ENCODE results near the gene LRP1B.
"Not testable (repeated sequence)": the region's sequence is repeated elsewhere in the genome, so short reads cannot be mapped to it uniquely, and the experiment has no call there.

LRP1B gene

DNA sequence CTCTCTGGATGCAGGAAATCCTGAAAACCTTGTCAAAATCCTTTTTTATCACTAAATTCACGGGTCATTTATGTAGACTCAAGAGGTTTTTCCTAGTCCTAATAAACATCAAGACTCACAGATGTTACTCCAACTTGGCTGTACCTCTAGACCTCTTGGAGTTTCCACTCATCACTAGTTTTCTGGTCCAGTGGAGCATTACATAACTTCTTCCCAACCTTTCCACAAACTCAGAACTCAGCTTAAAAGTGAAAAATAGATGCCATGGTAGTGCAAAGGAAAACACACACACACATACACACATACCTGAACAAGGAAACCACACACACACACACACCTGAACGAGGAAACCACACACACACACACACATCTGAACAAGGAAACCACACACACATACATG is 807.2 kb downstream of the LRP1B start:
- DNase-seq = no peak

DNA sequence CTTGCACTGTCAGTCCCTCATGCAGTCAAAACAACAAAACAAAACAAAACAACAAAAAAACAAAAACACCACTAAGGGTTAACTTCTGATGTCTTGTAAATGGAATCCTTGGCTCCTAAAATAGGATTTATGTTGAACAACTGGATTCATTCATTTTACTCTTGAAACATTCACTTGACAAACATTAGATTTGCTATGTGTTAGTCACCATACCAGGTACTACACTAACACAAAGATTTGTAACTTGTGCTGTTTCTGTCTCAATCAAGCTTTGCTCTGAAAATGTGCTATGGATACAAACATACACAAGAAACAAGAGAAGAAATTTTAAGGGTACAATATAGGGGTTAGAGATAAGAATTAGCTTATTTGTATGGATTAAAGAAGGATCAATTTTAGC is 812.8 kb downstream of the LRP1B start:
- DNase-seq = no peak

DNA sequence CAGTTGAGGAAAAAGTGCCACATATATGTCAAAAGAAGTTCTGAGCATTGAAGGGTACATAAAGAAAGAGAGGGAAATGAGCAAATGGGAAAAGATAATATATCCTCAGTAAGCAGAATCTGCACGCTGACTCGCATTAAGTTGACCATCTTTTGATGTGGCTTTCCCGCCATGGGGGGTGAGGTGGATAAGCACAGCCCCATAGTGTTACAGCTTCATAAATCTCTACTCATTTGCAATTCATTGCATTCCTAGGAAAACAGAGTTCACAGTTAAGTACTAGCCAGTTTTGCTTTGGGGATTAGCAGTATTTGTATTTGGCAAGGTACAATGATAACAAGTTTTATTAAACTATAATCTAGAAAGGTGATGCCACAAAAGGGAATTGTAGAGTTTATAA is 814.2 kb downstream of the LRP1B start:
- no peak for DNase-seq

DNA sequence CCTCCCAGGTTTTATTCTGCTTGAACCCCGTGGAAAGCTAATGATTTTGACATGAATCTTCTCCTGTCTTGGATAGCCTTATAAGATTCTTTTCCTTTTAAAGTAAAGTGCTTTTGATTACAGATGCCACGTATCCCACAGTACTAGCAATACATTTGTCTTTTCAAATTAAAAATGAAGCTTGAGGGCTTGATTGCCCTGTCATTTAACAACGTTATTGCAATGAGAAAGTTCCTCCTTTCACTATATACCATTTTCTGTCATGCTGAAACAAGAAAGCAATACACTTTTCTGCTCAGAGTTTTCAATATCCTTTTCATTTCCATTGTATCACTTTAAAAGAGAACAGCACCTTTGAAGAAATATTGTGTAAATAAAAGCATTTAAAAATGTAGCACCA is 814.7 kb downstream of the LRP1B start:
- DNase-seq = no peak

DNA sequence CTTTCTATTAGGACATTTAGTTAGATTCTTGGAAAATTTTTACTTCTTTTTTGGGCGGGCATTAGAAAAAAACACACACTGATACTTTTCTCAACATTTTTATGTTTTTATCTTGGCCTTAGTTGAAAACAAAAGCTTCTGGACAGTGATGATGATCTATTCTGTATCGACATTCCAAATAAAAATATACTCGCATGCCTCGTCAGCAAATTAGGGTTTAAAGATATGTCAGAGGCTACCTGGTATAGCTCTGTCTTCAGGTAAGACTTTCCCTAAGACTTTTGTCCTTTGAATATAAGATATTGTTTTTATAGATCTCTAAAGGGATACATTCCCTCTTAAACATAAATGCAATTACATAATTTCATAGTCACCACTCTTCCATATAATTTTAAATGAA is 816.8 kb downstream of the LRP1B start:
- no peak for DNase-seq

DNA sequence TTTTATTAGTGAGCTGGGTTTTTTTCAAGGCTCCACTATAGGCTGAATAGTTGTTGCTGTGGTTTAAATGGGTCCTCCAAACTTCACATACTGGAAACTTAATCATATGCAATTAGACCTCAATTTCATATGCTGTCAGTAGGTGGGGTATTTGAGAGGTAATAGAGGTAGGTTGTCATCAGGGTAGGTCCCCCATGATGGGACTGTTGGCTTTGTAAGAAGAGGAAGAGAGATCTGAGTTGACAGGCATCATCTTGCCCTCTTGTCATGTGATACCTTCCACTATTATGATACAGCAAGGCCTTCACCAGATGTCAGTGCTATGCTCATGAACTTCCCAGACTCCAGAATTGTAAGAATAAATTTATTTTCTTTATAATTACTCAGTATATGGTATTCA is 819.4 kb downstream of the LRP1B start:
- no peak for DNase-seq

DNA sequence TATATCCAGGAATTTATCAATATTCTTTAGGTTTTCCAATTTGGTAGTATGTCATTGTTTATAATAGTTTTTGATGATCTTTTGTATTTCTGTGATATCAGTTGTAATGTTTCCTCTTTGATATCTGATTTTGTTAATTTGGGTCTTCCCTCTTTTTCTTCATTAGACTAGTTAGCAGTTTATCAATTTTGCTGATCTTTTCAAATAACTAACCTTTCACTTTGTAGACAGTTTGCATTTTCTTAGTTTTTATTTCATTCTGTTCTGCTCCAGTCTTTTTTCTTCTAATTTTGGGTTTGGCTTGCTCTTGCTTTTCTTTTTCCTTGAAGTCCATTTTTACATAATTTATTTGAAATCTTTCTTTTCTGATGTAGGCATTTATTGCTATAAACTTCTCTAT is 824.4 kb downstream of the LRP1B start:
- DNase-seq = no peak

DNA sequence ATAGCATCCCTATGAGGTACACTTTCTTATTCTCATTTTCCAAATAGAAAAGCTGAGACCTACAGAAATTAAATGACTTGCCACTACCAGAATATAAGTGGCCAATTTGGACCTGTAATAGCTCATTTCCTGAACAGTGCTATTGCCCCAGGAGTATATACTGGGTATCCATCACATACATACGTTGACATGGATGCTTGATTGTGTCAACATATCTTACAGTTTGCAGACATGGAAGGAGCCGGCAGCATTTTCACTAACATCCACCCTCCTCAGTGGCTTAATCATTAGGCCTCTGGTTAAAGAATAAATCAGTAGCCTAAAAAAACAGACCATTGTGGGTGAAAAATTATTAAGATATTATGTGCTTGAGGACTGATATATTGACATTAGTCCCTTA is 829.3 kb downstream of the LRP1B start:
- DNase-seq = no peak

DNA sequence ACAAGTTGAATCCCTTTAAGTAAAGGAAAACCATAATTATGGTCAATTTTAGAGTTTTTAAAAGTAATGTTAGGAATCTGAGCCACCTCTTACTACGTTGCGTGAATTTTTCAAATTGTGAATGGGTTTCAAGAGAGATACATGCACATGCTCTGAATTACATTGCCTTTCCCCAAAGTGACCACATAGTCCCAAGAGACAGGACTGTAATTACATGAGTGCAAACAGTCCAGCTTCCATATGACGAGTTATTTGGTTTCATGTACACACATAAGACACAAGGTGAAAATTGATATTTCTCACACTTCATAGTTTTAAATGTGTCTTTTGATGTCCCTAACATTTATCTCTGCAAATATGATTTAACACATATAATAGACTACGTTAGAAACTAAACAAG is 850.8 kb downstream of the LRP1B start:
- DNase-seq = no peak

DNA sequence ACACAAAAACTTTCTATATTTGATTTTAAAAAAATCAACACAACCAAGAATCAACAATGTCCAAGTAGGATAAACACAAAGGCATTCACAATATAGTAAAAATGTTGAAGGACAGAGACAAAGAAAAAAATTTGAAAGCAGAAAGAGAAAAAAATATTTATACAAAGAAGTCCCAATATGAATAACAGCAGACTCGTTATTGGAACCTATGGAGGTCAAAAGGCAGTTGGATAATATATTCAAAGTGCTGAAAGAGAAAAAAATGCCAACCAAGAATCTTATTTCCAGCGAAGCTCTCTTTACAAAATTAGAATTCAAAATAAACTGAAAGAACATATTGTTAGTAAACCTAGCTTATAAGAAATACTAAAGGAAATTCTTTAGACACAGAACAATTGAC is 859.5 kb downstream of the LRP1B start:
- no peak for DNase-seq

DNA sequence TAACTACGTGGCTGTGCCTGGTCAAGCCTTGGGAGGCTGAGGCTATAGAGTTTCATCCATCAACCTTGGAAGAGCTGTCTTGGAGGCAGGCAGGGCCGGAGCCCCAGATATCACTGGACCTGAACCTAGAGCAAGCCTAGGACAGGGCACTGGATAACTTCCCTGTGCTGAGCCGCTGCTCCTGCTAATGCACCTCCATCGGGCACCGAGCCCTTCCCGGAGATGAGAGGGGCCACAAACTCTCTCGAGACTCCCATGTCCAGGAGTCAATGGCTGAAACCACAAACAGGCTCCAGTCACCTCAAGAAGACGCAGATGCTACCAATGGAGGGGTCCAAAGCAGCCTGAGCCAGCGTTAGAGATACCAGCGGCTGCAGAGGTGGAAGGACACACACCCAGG is 866.0 kb downstream of the LRP1B start:
- DNase-seq = no peak

DNA sequence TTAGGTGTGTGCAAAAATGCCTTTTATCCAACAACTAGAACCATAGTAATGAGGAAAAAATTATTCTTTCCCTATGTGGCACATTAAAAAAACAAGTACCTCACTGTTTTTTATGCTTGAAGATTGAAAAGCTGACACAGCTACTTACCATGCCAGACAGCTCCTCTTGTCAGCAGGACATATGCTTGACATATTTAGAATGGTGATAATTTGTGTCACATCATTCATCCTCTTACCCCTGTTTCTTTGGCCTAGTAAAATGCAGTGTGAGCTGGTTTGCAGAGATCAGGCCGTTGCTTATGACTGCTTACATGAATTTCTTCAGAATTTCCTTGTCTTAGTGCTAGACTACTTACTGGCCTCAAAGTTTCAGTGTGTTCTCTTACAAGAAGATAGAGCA is 869.9 kb downstream of the LRP1B start:
- DNase-seq = no peak

DNA sequence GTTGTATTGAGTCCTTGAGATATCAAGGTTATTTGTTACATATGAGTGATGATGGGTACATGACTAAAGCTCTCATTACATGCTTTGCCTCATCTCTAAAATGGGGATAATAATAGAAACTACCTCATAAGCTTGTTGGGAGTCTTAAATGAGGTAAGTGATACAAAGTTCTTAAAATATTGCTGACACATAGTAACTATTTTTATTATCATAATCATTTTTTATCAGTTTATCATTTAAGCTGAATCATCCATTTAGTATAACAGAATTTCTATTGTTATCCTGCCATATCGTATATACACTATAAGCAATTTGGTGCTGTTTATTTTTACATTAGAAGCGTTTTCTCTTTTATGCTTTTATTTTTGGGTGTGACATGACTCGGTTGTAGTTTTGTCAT is 871.1 kb downstream of the LRP1B start:
- no peak for DNase-seq

DNA sequence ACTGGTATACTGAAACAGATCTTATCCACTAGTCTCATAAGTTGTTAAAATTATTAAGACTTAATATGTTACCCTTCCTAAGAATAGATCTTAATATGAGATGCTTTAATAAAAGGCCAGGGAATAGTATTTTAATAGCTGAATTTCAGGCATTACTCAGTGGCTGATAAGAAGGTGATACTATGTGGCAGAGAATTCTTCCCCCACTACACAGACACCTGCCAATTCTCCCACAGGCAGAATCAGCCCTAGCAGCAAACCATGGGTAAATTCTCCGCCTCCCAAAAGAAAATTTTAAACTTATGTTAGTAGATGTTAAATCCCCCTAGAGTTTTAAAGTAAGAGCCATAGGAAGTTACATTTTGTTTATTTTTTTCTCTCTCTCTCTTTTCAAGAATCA is 888.8 kb downstream of the LRP1B start:
- DNase-seq = no peak

DNA sequence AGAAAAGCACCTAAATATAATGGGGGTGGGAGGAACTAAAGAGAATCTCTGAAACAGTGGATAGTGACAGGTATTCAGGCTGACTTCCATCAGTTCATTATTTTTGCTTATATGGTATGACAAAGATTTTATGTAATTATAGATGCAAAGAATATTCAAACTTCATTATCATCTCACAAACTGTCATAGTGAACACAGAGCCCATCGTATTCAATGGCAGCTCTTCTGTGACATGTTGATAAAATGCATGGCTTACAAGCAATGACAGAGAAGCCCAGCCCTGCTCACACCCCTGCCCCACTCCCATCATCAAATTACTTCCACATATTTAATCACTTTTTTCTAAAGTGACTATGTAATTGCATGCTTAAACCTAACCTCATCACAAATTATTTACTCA is 904.3 kb downstream of the LRP1B start:
- no peak for DNase-seq

DNA sequence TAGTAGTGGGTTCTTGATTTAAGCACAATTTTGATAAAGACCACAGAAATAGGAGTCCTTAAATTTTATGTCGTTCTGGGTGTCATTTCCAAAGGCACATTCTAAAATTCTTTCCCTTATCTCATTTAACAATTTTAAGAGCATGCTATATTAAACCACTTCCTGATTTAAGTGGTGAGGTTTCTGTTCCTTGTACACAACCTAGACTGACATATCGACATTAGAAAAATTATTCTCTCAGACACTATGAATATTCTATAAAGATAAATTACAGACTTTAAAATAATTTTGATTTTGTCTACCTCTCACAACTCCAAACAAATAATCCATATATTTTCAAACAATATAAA is 923.8 kb downstream of the LRP1B start:
- no peak for DNase-seq

DNA sequence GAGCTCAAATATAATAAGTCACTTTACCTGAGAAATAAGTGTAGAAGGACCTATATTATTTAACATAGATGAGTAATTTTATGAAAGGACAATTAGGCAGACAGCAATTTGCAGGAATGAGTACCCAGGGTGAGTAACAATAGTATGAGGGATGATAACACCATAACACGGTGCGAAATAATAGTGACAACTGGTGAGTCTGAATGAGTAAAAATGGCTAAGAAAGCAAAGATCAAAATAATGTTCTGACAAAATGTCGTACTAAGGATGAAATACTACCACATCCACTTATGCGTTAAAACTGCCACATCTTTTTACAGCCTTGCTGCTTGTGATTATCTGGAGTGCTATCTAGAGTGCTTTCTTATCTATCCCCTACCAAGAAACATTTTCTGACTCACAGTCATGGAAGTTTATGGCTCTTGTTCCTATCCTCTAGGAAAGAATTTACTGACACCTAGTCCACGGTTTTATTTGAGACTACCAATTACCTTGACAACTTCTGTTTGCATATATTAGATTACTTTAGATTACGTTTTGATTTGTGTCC is 929.7 kb downstream of the LRP1B start:
- no peak for DNase-seq

DNA sequence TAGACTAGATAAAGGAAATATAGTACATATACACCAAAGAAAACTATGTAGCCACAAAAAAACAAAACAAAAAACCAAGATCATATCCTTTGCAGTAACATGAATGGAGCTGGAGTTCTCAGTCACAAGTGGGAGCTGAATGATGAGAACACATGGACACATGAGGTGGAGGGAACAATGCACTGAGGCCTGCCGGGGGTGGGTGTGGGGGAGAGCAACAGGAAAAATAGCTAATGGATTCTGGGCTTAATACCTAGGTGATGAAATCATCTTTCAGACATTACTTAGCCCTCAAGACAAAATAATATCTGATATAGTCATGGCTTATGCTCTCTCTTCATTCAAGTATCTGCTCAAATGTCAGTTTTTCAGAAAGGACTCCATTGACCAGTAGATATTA is 930.6 kb downstream of the LRP1B start:
- no peak for DNase-seq

DNA sequence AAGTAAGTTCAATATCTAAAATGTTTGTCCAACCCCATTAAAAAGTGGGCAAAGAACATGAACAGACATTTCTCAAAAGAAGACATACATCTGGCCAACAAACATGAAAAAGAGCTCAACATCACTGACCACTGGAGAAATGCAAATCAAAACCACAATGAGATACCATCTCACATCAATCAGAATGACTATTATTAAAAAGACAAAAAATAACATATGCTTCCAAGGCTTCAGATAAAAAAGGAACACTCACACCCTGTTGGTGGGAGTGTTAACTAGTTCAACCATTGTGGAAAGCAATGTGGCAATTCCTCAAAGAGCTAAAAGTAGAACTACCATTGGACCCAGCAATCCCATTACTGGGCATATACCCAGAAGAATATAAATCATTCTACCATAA is 931.1 kb downstream of the LRP1B start:
- no peak for DNase-seq

DNA sequence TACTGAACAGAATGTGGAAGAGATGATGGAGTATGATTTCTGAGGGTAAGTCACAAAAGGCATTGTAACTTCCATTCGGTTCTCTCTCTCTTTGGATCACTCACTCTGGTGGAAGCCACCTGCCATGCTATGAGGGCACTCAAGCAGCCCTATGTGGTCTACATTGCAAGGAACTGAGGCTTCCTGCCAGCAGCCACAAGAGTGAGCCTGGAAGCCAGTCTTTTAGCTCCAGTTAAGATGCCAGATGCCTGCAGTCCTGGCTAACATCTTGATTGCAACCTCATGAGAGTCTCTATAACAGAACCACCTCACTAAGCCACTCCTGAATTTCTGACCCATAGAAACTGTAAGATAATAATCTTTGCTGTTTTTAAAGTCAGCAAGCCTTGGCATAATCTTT is 935.7 kb downstream of the LRP1B start:
- no peak for DNase-seq

DNA sequence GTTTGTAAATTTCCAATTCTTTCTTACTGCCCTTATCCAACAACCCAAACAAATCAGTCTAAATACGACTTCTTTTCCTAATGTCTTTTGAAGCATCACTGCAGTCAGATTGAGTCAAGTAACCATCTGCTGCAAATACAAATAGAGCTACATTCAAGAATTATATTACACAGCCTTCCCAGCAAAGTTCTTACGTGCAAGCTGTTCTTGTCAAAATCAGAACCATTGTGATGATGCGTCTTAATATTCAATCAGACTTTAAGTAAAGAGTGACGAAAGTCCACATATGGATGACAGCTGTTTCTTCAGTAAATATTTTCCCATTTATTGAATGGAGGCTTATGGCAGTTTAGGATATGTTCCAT is 943.8 kb downstream of the LRP1B start:
- DNase-seq = no peak

DNA sequence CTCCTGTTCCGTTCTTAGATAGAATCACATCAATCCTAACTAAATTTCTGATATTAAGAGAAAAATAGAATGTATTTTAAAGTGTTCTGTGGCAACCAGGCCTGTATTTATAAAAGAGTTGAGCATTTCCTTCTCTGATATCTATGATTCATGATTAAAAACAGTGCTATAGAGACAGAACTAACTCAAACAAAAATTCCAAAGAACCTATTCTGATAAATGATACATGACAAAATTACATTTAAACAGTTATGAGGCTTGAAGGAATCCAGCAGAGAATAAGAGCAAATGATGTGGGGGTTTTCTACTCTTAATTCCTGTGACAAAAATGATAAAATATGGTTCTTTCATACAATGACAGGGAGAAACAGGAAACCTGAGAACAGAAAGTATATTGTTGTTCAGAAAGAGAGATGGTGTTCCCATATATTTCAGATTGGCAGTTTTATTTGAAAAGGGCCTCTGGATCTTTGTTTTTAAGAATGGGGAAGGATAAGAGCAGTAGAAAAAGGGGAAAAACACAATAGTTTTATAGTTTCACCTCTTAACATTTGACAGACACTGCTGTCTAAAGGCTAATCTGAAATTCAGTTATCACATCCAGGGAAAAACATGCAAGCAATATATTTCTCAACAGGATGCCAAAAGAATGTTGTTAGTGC is 944.3 kb downstream of the LRP1B start:
- DNase-seq = no peak

DNA sequence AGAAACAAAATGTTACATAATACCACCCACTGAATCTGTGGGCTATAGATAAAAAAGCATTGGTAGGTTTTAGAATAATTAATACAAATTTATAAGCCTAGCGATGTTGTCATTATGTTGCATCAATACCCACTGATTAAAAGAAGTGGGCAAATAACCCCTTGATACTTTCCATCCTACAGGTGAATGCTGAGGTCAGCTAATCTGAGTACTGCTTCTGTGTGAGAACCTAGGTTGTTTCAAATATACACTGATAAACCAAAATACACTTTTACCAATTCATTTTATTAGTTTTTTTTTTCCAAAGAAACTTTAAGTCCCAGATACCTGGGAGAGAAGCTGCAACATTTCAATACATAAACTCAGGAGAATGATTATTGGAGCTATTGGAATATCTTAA is 948.6 kb downstream of the LRP1B start:
- no peak for DNase-seq

DNA sequence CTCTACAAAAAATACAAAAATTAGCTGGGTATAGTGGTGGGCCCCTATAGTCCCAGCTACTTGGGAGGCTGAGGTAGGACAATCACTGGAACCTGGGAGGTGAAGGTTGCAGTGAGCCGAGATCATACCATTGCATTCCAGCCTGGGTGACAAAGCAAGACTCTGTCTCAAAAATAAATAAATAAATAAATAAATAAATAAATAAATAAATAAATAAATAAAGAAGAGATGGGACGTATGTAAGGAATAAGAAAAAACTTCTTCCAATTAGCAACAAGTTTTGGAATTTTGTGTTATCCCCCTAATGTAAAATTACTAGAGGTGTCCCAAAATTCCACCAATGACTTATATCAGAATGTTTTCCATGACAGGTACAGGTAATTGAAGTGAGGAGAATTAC is 961.7 kb downstream of the LRP1B start:
- DNase-seq = not testable (repeated sequence)

Data from nucleus accumbens (tissue), 56 donors.